Thyroid gland (tissue), 4 donors: ENCODE measurements around the gene FCHSD2. TPM values are rescaled to one million over a fixed set of nuclear protein-coding genes. Genes with fewer than 3 reads are reported as not detected.

Experiments
- DNase-seq, 2 donors: peaks; one replicate each; pipeline ENCODE4 v3.0.0-alpha.2; 2019
- H3K27ac ChIP-seq, 3 donors: fragments of 200-600 bp; sonication (generic); 1 replicate in 2 of 3; 2 replicates in 1 of 3; pipeline ENCODE4 v1.5.1; 2016 to 2019; ENCODE audit warnings: mild to moderate bottlenecking in 1 of 3, moderate library complexity in 1 of 3
- H3K27me3 ChIP-seq: fragments of 200-600 bp; sonication (generic); one replicate; pipeline ENCODE4 v1.5.1; 2019
- H3K36me3 ChIP-seq, 2 donors: fragments of 200-600 bp; sonication (generic); one replicate each; pipeline ENCODE4 v1.5.1; 2016 to 2019
- H3K4me1 ChIP-seq, 2 donors: fragments of 200-600 bp; sonication (generic); one replicate each; pipeline ENCODE4 v1.5.1; 2017 to 2019
- H3K4me3 ChIP-seq, 3 donors: fragments of 200-600 bp; sonication (generic); replicated peaks in 1 of 3; 1 replicate in 2 of 3; 2 replicates in 1 of 3; pipeline ENCODE4 v1.5.1; 2016; ENCODE audit warnings: mild to moderate bottlenecking in 1 of 3
- H3K9me3 ChIP-seq: fragments of 200-600 bp; sonication (generic); one replicate; pipeline ENCODE4 v1.5.1; 2017
- CTCF ChIP-seq, 6 experiments: fragments of 200-600 bp in 3 of 6; fragments of 450-650 bp in 3 of 6; sonication (generic) in 3 of 6; IDR thresholded peaks; one replicate each; pipeline ENCODE4 v1.5.1; 2016 to 2019; ENCODE audit warnings: antibody characterized with exemption in 6 of 6, mild to moderate bottlenecking in 2 of 6, inconsistent platforms in 1 of 6, moderate library complexity in 1 of 6
- POLR2A ChIP-seq, 2 donors: fragments of 450-650 bp; IDR thresholded peaks; one replicate each; pipeline ENCODE4 v1.6.1; 2017; ENCODE audit warnings: antibody characterized with exemption in 2 of 2, mild to moderate bottlenecking in 2 of 2, moderate library complexity in 1 of 2
- WGBS, 2 donors: methylation state at CpG; one replicate each; pipeline ENCODE4 v1.1.5; 2017; 5-methylcytosine and 5-hydroxymethylcytosine counted together
- intact Hi-C: fragments of 100-400 bp; cut with DNase I; formaldehyde crosslinking; loops from one replicate; pipeline ENCODE4 v1.15.1; 2023
- total RNA-seq, 4 donors: library from RNA; depleted of rRNA; stranded (reverse); fragments of >200 nt; gene quantifications; one replicate each; pipeline ENCODE4 v1.2.3, GENCODE V29; 2016

Gene FCHSD2
- total RNA-seq, 4 donors from 2014 or later, result 13.5 to 21.7 (median 16.9) TPM

- no peak overlapping the region for H3K4me3 ChIP-seq
- 91 to 92% methylated on average over 4 to 15 of the region's 15 CpGs for WGBS, 2 donors
- peaks cover 3 to 12% of the 10 kb centered on the region in 2 donors for H3K4me1 ChIP-seq
- H3K9me3 ChIP-seq, result no peaks in the 10 kb centered on the region
- TF ChIP-seq CTCF (IDR thresholded peaks at IDR 0.05) (no peak), POLR2A (IDR thresholded peaks at IDR 0.05) (no peak)
- no peak for DNase-seq
- intact Hi-C loops, result no loop called here
- H3K36me3 ChIP-seq, result no peaks in the 10 kb centered on the region
- H3K27ac ChIP-seq, result no peak overlapping the region
- no peaks in the 10 kb centered on the region for H3K27me3 ChIP-seq
Measured at GRCh38 chr11:72826191-72826941, 315.8 kb downstream of the FCHSD2 start.

DNA sequence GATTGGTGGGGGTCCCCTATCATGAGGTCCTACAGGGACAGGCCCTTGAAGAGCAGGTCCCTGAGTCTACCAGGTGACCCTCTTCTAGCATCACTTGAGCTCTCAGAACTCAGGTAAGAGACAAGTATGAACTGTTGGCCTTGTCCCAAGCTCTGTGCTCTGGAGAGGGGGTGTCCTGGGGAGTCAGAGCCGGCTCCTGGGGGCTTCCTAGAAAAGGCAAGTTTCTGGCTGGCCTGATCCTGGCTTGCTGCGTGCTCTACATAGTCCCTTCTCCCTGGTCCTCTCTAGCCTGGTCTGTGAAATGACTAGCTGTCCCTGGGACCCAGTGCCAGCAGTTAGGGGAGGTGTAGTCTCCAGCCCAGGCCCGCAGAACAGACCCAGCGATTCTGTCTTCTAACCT, 316.5 kb downstream of the FCHSD2 start:
- no peak for TF ChIP-seq CTCF (IDR thresholded peaks at IDR 0.05)
- Histone ChIP-seq H3K27me3 (no peaks in the 10 kb centered on the region), H3K4me1 (peaks cover 7 to 18% of the 10 kb centered on the region in 2 donors), H3K36me3 (no peaks in the 10 kb centered on the region), H3K27ac (no peak overlapping the region), H3K4me3 (no peak overlapping the region), H3K9me3 (no peaks in the 10 kb centered on the region)
- intact Hi-C loops, result no loop called here
- DNase-seq, result no peak
- WGBS, 2 donors, result 56 to 63% methylated on average over 2 to 3 of the region's 4 CpGs

- H3K36me3 ChIP-seq, result no peaks in the 10 kb centered on the region
- TF ChIP-seq POLR2A (IDR thresholded peaks at IDR 0.05) (no peak), CTCF (IDR thresholded peaks at IDR 0.05) (no peak)
- intact Hi-C loops, result no loop called here
- WGBS, 2 donors, result 78 to 82% methylated on average over 12 of the region's 15 CpGs
- no peak for DNase-seq
- H3K9me3 ChIP-seq, result no peaks in the 10 kb centered on the region
- no peak overlapping the region for H3K4me3 ChIP-seq
- no peak overlapping the region for H3K27ac ChIP-seq
- H3K27me3 ChIP-seq, result no peaks in the 10 kb centered on the region
- peaks cover 7 to 18% of the 10 kb centered on the region in 2 donors for H3K4me1 ChIP-seq
Measured at GRCh38 chr11:72824811-72825505, 317.2 kb downstream of the FCHSD2 start.

- Histone ChIP-seq H3K27me3 (no peaks in the 10 kb centered on the region), H3K36me3 (no peaks in the 10 kb centered on the region), H3K9me3 (no peaks in the 10 kb centered on the region), H3K4me1 (peaks cover 7 to 18% of the 10 kb centered on the region in 2 donors), H3K4me3 (no peak overlapping the region), H3K27ac (no peak overlapping the region)
- WGBS, 2 donors, result 73 to 90% methylated on average over 3 to 7 of the region's 7 CpGs
- intact Hi-C loops, result no loop called here
- TF ChIP-seq POLR2A (IDR thresholded peaks at IDR 0.05) (no peak), CTCF (IDR thresholded peaks at IDR 0.05) (no peak)
- no peak for DNase-seq
Measured at GRCh38 chr11:72824020-72824419, 318.1 kb downstream of the FCHSD2 start.
